ENCODE results near the gene ADAT2.
"Not testable (repeated sequence)": the region's sequence is repeated elsewhere in the genome, so short reads cannot be mapped to it uniquely, and the experiment has no call there.

ADAT2 gene

DNA sequence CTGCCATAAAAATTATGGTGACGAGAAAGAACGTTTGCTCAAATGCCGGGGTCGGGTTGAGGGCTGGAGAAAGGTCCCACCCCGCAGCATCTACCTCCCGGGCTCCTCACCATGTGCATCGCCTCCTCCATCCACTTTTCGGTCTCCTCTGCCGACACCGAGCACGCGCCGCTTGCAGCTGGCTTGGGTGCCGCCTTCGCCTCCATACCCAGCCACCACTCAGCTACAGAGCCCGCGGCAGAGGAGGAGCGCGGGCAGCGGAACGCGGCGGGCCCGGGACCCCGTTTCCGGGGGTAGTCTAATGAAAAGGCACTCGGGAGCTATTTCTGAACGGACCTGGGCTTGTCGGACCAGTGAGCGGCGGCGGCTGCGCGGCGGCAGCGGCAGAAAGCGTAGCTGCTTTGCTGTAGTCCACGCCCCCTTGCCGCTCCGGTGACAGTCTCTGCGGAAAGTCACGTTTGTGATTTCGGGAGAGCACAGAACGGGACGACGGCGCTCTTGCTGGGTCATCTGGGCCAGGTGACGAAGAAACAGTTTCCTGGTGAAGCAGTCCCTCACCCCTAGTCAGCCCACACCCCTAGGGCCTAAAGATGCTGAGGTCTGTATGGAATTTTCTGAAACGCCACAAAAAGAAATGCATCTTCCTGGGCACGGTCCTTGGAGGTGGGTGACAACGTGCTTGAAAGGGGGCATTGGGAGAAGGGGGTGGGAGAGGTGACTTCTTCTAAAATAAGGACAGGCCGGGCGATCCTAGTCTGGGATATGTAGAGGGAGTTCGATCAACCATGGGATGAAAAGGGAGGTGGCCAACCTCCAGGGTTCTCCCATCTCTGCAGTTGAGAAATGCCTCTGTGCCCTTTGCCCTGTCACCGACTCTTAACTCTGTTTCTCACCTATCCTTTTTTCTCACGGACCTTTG, at the start of gene ADAT2, which contains the start of gene PEX3:
Gene ADAT2 (minus strand): TSS at position 243 of the 919 bp plus-strand sequence. CDS start 37 bp downstream, at position 206.
Gene PEX3 (plus strand): TSS at position 353 of the 919 bp plus-strand sequence. CDS start 238 bp downstream, at position 591.
- peak; percentile 84 for DNase-seq (ENCODE audit: low read depth)

DNA sequence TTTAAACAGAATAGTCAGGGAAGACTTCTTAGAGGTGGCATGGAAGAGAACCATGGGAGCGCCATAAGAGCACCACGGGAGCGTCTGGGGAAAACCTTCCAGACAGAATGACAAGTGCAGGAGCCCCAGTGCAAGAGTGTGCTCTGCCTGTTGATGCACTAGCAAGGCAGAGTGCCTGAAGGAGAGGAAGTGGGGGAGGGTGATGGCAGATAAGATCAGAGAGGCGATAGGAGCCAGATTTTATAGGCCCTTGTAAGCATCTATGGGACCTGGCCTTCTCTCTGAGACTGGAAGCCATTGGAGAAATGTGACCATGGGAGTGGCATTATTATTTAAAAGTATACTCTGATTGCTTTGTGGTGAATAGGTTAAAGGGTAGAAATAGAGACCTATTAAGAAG, 47.9 kb upstream of the ADAT2 start:
- DNase-seq (ENCODE audit: low read depth): no peak

DNA sequence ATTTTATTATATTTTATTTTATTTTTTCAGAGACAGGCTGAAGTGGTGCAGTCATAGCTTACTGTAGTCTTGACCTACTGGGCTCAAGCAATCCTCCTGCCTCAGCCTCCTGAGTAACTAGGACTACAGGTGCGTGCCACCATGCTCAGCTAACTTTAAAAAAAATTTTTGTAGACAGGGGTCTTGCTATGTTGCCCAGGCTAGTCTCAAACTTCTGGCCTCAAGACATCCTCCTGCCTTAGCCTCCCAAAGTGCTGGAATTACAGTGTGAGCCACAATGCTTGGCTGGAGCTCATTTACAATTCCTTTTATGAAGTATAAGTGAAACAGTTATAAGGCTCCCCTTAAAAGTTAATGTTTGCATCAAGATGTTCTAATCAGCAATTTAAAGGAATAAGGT, 46.5 kb upstream of the ADAT2 start:
- DNase-seq (ENCODE audit: low read depth): no peak

DNA sequence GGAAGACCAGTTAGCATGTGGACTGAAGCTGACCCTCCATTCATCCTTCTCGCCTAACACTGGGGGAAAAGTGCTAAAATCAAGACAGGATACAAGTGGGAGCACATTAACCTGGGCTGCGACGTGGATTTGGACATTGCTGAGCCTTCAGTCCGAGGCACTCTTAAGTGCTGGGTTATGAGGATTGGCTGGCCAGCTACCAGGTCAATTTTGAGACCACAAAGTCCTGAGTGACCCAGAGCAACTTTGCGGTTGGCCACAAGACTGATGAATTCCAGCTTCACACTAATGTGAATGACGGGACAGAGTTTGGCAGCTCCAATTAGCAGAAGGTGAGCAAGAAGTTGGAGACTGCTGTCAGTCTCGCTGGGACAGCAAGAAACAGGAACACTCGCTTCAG, 40.3 kb upstream of the ADAT2 start:
- peak; percentile 19 for DNase-seq (ENCODE audit: low read depth)

DNA sequence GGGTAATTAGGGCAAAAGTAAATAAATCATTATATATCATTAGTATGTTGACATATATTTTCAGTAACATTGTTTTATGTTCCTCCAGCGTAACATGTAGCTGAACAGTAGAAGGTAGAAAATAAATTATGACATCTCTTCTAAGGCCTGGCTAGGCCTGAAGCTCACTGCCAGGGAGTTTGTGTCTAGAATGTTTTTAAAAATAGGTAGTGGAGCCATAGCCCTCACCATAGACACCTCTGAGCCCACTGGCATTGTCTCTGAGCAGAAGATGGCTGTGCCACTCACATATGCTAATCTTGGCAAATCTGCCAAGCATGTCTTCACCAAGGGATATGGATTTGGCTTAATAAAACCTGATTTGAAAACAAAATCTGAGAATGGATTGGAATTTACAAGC, 39.7 kb upstream of the ADAT2 start:
- no peak for DNase-seq (ENCODE audit: low read depth)

DNA sequence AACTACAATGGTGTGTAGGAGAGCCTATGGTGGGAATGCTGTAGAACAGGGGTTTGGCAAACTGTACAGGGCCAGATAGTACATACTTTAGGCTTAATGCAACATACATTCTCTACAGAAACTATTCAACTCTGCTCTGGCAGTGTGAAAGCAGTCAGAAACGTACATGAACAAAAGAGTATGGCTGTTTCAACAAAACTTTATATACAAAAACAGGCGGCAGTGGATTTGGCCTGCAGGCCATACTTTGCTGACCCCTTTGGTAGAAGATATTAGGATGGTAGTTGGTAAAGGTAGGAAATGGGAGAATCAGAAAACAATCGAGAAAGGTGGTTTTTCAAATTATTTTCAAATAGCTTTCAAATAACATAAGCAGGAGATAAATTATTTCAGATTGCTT, 36.3 kb upstream of the ADAT2 start:
- DNase-seq (ENCODE audit: low read depth): no peak

DNA sequence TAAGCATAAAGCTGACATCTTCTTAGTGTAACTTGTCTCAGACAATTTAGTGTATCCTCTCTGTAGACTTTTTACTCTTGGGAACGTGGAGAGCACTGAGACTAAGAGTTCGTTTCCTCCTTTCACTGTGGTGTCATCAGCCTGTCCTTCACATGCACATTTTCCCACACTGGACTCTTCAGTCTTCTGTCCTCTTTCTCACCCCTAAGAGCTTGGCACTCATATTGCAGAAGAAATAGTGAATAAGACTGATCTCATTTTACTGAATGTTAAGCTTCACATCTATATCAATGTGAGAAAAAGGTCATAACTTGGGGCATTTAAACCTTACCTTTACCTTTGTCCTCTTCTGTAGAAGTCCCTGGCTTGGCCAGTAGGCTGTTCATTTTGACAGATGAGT, 35.5 kb upstream of the ADAT2 start:
- DNase-seq (ENCODE audit: low read depth): no peak

DNA sequence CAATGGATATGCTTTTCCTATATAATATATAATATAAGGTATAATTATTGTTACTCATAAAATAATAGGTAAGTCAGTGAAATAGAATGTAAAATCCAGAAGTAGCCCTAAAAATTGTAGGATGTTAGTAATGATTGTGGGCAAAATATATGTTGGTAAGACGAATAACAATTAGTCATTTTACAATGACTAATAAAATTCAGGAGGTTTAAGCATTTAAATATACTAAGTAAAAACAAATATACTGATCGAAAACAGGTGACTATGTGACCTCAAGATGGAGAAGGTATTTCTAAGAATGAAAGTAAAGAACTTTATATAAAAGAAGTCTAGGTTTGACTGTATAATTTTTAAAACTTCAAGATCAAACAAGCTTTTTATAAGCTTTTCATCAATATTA, 32.1 kb upstream of the ADAT2 start:
- no peak for DNase-seq (ENCODE audit: low read depth)

DNA sequence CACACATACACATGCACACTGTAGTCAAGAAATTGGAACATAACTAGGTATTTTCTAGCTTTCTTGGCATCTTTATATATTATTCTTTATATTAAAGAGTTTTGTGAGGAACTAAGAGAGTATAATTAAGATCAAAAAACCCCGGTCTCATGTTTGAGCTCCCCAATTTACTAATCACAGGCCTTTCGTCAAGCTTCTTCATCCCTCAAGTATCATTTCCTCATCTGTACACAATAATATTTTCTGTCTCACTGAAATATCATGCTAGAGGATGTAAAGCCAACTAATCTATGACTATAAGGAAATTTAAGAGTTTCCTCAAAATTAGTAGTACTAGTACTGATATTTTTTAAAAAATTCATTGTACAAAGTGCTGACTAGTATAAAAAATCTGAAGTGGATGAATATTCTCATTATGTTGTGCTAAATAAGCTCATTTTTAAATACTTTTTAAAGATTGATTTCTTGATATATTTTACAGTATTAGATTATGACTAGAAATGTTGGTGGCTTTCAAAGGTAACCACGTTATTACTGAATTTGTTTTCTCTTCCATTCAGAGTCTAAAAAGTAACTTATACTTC, 28.1 kb upstream of the ADAT2 start:
- no peak for DNase-seq (ENCODE audit: low read depth)

DNA sequence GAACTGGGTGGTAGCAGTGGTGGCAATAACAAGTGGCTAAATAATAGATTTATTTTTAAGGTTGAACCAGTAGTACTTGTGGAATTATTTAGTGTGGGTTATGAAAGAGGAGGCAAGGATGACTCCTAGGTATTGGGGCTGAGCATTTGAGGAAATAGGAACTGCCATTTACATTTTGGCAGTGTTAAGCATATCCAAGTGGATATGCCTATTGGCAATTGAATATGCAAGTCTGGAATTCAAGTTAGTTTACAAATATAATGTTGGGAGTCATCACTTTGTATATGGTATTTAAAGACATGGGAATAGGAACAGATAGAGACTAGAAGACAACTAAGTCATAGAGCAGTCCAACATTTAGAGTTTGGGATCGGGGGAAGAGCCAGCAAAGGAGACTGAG, 26.1 kb upstream of the ADAT2 start:
- DNase-seq (ENCODE audit: low read depth): no peak

DNA sequence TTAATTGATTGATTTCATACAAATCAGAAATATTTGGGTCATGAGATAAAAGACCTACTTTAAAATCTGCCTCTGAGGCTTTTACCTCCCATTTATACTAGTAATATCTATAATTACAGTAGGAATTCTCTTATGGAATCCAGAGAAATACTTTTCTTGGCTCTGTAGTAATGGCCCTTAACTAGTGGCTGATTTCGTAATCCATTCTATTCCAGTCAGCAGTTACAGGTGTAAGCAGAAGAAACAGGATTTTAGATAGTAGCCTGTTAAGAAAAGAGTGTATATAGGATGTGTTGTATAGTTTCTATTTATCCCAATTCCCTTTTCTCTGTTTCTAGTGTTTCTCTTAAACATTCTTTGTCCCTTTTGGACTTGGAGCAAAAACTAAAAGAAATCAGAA, 21.3 kb upstream of the ADAT2 start:
- DNase-seq (ENCODE audit: low read depth): no peak

DNA sequence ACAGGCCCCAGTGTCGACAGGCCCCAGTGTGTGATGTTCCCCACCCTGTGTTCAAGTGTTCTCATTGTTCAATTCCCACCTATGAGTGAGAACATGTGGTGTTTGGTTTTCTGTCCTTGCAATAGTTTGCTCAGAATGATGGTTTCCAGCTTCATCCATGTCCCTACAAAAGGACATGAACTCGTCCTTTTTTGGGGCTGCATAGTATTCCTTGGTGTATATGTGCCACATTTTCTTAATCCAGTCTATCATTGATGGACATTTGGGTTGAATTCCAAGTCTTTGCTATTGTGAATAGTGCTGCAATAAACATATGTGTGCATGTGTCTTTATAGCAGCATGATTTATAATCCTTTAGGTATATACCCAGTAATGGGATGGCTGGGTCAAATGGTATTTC, 18.3 kb upstream of the ADAT2 start:
- not testable (repeated sequence) for DNase-seq (ENCODE audit: low read depth)

DNA sequence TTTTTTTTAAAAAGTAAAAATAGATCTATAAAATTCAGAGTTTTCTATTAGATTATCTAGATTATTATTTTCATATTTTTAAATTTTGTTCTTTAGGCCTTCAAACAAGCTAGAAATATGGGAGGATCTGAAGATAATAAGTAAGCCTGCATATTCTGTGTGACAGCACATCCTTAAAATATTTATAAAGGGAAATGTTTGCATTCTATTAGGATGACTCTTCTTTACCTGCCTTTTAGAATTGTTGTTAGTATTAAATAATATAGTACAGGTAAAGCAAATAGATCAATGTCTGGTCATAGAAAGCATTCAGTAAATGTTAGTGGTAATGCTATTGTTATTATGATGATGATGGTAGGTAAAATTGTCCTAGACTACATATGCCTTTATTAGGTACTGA, 17.5 kb upstream of the ADAT2 start:
- DNase-seq (ENCODE audit: low read depth): no peak

DNA sequence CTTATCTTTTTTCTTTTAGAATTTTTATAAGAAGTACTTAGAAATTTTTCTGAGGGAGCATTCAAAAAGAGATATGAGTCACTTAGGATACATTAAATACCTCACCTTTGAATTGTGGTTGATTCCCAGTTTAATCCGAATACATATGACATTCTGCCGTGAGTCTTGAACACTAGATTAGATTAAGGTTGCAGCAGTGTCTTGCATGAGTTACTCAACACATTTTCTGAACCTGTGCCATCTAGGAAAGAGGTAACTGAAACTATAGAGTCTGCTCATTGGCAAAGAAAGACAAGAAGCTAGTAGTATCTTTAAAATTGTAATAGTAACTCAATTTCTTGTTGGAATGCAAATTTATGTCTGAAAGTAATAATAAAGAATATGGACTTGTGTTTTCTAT, 15.1 kb upstream of the ADAT2 start:
- no peak for DNase-seq (ENCODE audit: low read depth)

DNA sequence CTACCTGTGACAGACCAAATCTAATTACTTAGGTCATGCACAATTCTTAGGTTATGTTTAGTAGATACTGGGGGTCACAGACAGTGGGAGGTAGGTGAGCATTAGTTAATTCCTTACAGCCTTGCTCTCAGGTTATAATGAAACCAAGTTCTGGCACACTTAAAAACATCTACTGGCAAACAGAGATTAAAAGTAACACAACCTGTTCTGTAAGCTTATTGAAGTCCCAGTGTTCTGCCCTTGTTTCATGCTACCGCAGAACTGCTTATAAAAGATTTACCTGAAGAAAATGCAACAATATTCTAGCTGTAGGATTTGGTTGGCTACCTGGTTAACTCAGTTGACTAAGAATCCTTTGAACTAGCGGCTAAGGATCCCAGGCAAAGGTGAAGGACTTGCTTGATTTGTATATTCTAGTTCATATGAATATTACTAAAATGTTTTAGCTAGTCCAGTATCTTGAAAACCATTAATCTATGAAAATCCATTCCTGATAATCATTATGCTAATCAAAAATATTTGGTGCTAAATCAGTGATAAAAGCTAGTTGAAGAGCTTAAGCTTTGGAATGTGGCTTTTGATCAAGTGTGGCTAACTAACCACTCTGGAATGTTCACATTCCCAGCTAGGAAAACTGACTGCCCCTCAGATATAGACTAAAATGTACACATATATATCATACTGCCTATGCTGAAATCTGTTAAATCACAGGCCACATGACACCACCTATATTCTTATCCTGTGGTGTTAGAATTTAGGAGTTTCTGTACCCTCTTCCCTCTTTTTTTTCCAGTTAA, 7.3 kb upstream of the ADAT2 start:
- no peak for DNase-seq (ENCODE audit: low read depth)

DNA sequence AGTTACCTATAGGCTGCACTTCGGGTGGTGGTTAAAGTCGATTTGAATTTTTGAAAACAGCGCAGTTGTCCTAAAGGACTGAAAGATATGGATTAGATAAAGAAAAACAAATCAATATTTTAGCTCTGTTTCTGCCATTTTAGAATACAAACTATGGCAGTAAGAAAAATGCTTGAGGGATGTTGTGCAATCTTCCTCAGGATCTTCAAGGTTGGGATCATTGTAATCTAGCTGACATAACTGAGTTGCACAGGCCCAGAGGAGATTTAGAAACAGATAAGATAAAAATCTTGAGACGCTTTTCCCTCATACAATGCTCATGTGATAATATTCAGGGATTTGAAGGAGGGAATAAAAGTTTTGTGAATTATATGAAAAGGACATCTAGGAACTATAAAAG, 1.0 kb upstream of the ADAT2 start:
- DNase-seq (ENCODE audit: low read depth): no peak

DNA sequence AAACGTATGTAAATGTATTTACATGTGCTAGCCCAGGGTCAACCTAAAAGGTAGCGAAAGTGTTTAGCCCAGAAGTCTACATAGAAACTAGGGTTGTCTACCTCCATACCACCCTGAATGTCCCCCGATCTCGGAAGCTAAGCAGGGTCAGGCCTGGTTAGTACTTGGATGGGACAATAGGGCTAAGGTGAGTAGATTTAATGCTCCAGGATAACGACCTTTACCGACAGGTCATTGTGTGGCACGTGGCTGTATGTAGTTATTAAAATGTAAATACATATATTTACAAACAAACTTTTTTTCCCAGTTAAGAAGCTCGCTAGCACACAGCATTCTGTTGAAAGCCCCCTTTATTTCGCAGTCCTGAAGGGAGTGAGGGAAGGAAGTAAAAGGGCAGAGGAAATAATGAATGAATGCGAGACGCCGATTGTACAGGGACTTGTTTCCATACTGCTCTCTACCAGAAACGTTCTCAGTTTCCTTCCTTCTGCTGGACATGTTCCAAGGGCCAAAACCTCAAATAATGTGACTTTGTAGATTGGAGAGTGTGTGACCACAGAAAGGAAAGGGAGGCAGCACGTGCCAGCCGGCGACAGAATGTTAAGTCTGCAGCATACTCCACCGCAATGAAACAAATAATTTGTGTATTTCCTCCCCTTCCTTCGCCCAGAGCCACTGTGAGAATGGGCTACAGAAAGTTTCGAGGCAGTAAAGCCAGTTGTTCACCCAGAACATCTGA, 612 bp downstream of the ADAT2 start:
- DNase-seq (ENCODE audit: low read depth): peak; percentile 9

DNA sequence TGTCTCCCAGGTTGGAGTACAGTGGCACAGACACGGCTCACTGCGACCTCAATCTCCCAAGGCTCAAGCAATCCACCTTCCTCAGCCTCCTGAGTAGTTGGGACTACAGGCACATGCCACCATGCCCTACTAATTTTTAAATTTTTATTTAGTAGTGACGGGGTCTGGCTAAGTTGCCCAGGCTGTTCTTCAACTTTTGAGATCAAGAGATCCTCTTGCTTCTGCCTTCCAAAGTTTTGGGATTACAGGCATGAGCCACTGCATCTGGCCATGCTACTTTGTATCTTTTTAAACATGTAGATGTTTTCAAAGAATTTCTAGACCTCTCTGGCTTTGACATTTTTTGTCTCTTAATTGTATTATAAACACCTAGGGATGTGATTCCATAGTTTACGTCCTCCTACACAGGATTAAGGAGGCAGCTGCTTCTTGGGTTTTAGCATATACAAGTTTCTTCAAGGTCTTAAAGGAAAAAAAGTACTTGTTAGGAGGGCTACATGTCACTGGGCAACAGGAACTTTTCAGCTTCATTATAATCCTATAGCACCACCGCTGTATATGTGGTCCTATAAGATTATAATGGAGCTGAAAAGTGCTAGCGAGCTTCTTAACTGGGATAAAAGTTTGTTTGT, 1.3 kb downstream of the ADAT2 start:
- DNase-seq (ENCODE audit: low read depth): no peak

DNA sequence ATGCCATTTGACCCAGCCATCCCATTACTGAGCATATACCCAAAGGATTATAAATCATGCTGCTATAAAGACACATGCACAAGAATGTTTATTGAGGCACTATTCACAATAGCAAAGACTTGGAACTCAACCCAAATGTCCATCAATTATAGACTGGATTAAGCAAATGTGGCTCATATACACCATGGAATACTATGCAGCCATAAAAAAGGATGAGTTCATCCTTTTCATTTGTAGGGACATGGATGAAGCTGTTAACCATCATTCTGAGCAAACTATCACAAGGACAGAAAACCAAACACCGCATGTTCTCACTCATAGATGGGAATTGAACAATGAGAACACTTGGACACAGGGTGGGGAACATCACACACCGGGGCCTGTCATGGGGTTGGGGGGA, 2.6 kb downstream of the ADAT2 start:
- not testable (repeated sequence) for DNase-seq (ENCODE audit: low read depth)

DNA sequence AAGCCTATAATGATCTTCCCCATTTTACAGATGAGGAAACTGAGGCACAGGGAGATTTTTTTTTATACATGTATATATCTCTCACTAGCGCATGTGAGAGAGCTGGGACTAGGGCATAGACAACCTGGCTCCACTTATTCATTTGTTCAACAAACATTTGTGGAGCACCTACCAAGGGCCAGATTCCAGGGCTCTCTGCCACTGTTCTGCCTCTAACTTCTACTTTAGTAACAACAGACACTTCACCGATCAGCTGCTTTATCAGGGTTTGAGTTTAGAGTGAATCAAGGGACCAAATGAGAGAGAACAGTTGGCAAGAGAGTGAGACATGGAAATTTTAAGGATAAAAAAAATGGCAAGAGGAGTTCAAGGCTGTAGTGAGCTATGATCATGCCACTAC, 7.4 kb downstream of the ADAT2 start:
- no peak for DNase-seq (ENCODE audit: low read depth)

Data from stromal cell of bone marrow (primary cell).